ENCODE data around the gene PRKG1.
A peak's percentile ranks its signal among the peaks of the same experiment; 100 is the strongest.
"Not testable (repeated sequence)": the region's sequence is repeated elsewhere in the genome, so short reads cannot be mapped to it uniquely, and the experiment has no call there.

Gene PRKG1

GRCh38 chr10:52007091-52007490 is 932.8 kb downstream of the PRKG1 start:
- no peak for DNase-seq (ENCODE audit: low spot score)

GRCh38 chr10:52011118-52011517 is 936.8 kb downstream of the PRKG1 start:
- no peak for DNase-seq (ENCODE audit: low spot score)

- DNase-seq (ENCODE audit: low spot score) = no peak
These were observed 944.8 kb downstream of the PRKG1 start for GRCh38 chr10:52019077-52019555.

- no peak for DNase-seq (ENCODE audit: low spot score)
These were observed 945.4 kb downstream of the PRKG1 start for GRCh38 chr10:52019656-52020055.

GRCh38 chr10:52020173-52020572 is 945.9 kb downstream of the PRKG1 start:
- DNase-seq (ENCODE audit: low spot score) = no peak

- no peak for DNase-seq (ENCODE audit: low spot score)
These were observed 946.4 kb downstream of the PRKG1 start for GRCh38 chr10:52020702-52021101.

- no peak for DNase-seq (ENCODE audit: low spot score)
These were observed 952.9 kb downstream of the PRKG1 start for GRCh38 chr10:52027055-52027705.

GRCh38 chr10:52028523-52028858 is 954.2 kb downstream of the PRKG1 start:
- no peak for DNase-seq (ENCODE audit: low spot score)

GRCh38 chr10:52029628-52030027 is 955.3 kb downstream of the PRKG1 start:
- no peak for DNase-seq (ENCODE audit: low spot score)

GRCh38 chr10:52030051-52030790 is 955.9 kb downstream of the PRKG1 start:
- DNase-seq (ENCODE audit: low spot score) = peak; percentile 22

- DNase-seq (ENCODE audit: low spot score) = no peak
These were observed 956.7 kb downstream of the PRKG1 start for GRCh38 chr10:52030975-52031374.

- DNase-seq (ENCODE audit: low spot score) = no peak
These were observed 957.5 kb downstream of the PRKG1 start for GRCh38 chr10:52031771-52032170.

- DNase-seq (ENCODE audit: low spot score) = no peak
These were observed 958.7 kb downstream of the PRKG1 start for GRCh38 chr10:52032681-52033629.

GRCh38 chr10:52039002-52039793 is 964.9 kb downstream of the PRKG1 start:
- not testable (repeated sequence) for DNase-seq (ENCODE audit: low spot score)

GRCh38 chr10:52040486-52040885 is 966.2 kb downstream of the PRKG1 start:
- DNase-seq (ENCODE audit: low spot score) = no peak

GRCh38 chr10:52043811-52044210 is 969.5 kb downstream of the PRKG1 start:
- DNase-seq (ENCODE audit: low spot score) = no peak

- no peak for DNase-seq (ENCODE audit: low spot score)
These were observed 973.8 kb downstream of the PRKG1 start for GRCh38 chr10:52048051-52048450.

GRCh38 chr10:52050429-52051047 is 976.3 kb downstream of the PRKG1 start:
- DNase-seq (ENCODE audit: low spot score) = no peak

GRCh38 chr10:52053497-52053896 is 979.2 kb downstream of the PRKG1 start:
- no peak for DNase-seq (ENCODE audit: low spot score)

- no peak for DNase-seq (ENCODE audit: low spot score)
These were observed 982.0 kb downstream of the PRKG1 start for GRCh38 chr10:52056291-52056690.

GRCh38 chr10:52059089-52059488 is 984.8 kb downstream of the PRKG1 start:
- no peak for DNase-seq (ENCODE audit: low spot score)

Data from kidney tubule cell (primary cell).